IPS DF 6.9 (cell line): ENCODE results near the gene YES1.

ENCODE experiments used
- DNase-seq: peaks from one replicate; pipeline ENCODE4 v3.0.0-alpha.2; 2013; ENCODE audit warnings: low read depth, low spot score
- H3K27ac ChIP-seq: one replicate; pipeline ENCODE4 v1.5.1; 2013; ENCODE audit warnings: low read length, control low read depth
- H3K27me3 ChIP-seq: 2 replicates; pipeline ENCODE4 v1.6.1; 2013; ENCODE audit warnings: mild to moderate bottlenecking, low read length; ENCODE audit not compliant: control insufficient read depth, insufficient read depth
- H3K36me3 ChIP-seq: 2 replicates; pipeline ENCODE4 v1.6.1; 2013; ENCODE audit warnings: low read length; ENCODE audit not compliant: control insufficient read depth, insufficient read depth
- H3K4me1 ChIP-seq: 2 replicates; pipeline ENCODE4 v1.6.1; 2013; ENCODE audit warnings: low read length; ENCODE audit not compliant: control insufficient read depth, insufficient read depth
- H3K4me3 ChIP-seq: 2 replicates; pipeline ENCODE4 v1.5.1; 2013; ENCODE audit warnings: mild to moderate bottlenecking, low read length
- H3K9me3 ChIP-seq: 2 replicates; pipeline ENCODE4 v1.6.1; 2013; ENCODE audit warnings: low read length, inconsistent platforms; ENCODE audit not compliant: control insufficient read depth, insufficient read depth
- WGBS: extraction: QIAGEN DNeasy Blood & Tissue Kit; methylation state at CpG from one replicate; pipeline ENCODE4 v1.1.7; 2013; ENCODE audit warnings: mixed read lengths, missing lambda C conversion rate; ENCODE audit not compliant: insufficient read length, insufficient coverage; 5-methylcytosine and 5-hydroxymethylcytosine counted together

Gene YES1

GRCh38 chr18:673769-674168 lies 138.3 kb downstream of the YES1 start:
- Histone ChIP-seq H3K4me1 (no peaks in the 10 kb centered on the region), H3K36me3 (peaks cover 11% of the 10 kb centered on the region; the same call in 1 of the 2 replicates), H3K27me3 (no peaks in the 10 kb centered on the region), H3K9me3 (no peaks in the 10 kb centered on the region), H3K27ac (no peak overlapping the region), H3K4me3 (no peak overlapping the region)
- DNase-seq = no peak
- no CpG with 5 or more reads among the region's 5 CpGs for WGBS

GRCh38 chr18:673317-673716 lies 138.7 kb downstream of the YES1 start:
- Histone ChIP-seq H3K9me3 (no peaks in the 10 kb centered on the region), H3K4me3 (no peak overlapping the region), H3K4me1 (no peaks in the 10 kb centered on the region), H3K36me3 (peaks cover 11% of the 10 kb centered on the region; the same call in 1 of the 2 replicates), H3K27ac (no peak overlapping the region), H3K27me3 (no peaks in the 10 kb centered on the region)
- WGBS = no CpG with 5 or more reads among the region's 3 CpGs
- DNase-seq = no peak
